Activated CD4-positive, CD25-positive, alpha-beta regulatory T cell (primary cell): ENCODE data around the gene CYP19A1.

Source experiments
- DNase-seq, 4 experiments: peaks; one replicate each; lab custom pipeline; 2025; lab: John Stamatoyannopoulos, UW

CYP19A1 gene

GRCh38 chr15:51338496-51338895 is at the start of gene CYP19A1:
Gene CYP19A1 (minus strand): TSS chr15:51338596. CDS start chr15:51242912, 95,684 bp downstream.
- no peak for DNase-seq

DNA sequence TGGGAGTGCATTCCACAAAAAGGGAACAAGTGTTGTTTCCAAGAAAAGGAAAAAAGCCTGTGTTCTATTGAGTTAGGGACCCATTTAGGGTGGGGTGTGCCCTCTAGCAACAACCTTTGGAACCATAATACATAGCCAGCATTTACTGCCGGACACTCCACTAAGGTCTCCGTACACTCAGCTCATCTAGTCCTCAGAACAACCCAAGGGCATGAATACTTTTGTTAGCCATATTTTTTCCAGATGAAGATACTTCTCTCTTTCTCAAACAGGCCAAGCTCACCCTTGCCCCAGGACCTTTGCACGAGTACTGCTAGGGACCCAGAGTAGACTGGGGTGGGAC is 49.3 kb upstream of the CYP19A1 start:
- DNase-seq = no peak

DNA sequence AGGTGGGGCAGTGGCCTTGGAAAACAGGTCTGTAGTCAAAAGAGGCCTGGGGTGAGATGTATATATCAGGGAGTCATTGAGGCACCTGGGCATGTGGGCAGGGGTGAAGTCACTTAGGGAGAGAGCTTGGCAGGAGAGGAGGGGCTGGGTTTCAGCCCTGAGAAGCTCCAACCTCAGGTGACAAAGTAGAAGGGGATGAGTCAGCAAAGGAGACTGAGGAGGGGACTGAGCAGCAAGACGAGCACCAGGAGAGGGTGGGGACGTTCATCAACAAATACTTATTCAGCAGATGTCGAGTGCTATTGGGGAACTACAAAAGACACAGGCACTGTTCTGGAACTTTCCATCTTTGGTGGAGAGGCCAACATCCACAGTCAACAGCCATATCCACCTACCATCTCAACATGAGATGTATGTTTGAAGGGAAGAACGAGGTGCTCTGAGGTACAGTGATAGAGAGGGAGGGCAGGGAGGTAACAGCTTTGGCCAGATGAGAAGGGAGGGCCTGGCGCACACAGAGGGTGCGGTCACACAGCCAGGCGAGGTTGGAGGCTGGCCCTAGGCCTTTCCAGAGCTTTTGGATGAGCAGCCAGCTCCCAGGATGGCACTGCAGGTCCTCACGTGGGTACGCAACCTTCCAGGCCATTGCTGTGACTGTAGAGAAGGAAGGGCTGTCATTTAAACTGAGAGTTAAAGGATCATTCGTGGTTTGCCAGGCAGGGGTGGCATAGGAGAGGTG is 48.7 kb upstream of the CYP19A1 start:
- DNase-seq = no peak

DNA sequence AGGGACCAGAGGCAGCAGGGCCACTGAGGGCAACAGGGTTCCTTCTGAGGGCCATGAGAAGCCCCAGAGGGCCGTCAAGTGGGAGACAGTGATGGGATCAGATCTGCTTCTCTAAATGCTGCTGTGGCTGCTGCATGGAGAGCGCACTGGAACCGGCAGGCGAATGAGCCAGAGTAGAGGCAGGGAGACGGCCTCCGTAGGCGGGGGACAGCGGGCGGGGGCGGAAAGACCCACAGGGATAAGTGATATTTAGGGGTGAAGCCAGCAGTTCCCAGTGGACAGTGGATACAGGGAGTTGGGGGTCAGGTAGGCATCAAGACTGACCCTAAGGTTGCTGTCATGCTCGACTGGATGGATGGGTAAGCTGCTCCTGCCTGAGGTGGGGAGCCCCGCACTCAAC is 48.1 kb upstream of the CYP19A1 start:
- DNase-seq = no peak

- no peak for DNase-seq
Observed at GRCh38 chr15:51386029-51386428, 47.6 kb upstream of the CYP19A1 start.

DNA sequence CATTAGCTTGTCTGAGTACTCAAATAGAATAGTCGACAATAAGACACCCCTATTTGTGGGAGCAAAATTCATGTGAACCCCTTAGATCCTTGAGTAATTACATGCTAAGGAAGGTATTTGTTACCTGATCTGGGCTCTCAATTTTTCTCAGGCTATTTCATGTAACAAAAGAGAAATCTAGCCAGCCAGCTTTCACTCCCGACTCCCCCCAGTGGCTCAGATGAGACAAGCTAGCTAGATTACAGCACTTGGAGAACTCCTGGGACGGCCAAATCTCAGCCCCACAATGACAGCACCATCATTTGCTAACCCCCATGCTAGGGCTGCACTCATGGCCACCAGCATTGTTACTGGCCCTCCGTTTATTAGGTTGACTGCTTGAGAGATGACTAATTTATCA is 44.4 kb upstream of the CYP19A1 start:
- DNase-seq = no peak

DNA sequence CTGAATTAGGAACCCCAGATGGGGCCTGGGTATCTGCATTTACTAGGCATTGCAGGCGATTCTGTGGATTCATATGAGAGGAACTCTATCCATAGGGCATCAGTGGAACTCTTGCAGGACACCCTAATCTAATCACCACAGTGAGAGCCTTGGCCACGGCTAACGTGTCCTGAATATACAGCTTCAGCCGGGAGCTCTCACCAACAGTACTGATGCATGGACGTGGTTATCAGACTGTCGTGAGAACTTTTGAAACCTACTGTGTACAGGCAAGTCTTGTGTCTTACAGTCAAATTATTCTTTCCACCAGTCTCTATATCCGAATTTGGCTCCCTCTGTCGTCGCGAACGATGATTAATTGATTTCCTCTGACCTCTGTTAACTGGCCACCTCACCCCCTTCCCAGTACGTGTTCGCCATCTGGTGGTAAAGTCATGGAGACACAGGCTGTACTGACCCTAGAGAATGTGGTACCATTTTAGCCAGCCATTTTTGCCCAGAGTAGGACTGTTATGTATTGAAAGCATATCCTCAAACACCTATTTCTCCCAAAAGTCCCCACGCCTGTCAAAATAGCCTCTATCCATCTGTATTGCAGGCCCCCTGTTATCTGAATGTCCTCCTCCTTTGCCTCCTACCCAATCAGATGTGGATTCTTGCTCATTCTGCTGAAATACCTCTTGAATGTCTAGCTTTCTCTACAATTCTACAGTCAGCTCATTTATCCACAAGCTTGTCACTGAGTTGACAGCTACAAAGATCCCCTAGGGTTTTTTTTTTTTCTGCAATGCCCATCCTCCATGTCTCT is 42.8 kb upstream of the CYP19A1 start:
- no peak for DNase-seq

DNA sequence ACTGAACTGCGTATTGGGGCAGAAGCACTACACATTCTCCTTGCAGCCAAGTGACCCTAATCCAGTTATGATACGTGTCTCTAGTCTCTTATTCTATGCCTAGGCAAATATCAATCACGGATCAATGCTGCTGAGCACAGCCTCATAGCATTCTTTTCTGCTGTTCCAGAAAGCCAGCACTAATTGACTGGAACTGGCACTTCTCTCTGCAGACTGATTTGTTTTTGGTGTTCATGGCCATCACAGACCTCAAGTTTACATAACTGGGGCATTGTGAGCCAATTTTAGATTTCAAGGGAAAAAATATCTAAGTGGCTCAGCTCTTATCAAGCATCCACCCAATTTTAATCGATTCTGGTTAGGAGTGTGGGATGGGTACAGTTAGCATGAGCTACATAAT is 41.0 kb upstream of the CYP19A1 start:
- DNase-seq = no peak

DNA sequence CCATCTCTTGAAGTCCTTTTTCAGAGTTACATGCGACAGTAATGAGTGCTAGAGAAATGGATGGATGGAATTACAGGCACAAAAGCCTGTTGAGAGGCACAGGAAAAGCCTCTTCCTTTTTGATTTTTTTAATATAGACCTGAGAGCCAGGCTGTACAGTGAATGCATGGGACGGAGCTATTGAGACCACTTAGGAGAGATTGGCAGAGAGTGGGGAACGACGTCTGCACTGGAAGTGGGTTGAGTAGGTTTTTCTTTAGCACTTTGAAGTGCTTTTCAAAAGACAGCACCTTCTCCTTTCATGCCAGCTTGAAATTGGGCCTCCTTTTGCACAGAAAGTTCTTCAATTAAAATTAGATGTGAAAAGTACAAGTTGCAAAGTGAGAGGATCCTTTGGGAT is 40.0 kb upstream of the CYP19A1 start:
- DNase-seq = no peak

GRCh38 chr15:51377038-51377786 is 38.8 kb upstream of the CYP19A1 start:
- no peak for DNase-seq

DNA sequence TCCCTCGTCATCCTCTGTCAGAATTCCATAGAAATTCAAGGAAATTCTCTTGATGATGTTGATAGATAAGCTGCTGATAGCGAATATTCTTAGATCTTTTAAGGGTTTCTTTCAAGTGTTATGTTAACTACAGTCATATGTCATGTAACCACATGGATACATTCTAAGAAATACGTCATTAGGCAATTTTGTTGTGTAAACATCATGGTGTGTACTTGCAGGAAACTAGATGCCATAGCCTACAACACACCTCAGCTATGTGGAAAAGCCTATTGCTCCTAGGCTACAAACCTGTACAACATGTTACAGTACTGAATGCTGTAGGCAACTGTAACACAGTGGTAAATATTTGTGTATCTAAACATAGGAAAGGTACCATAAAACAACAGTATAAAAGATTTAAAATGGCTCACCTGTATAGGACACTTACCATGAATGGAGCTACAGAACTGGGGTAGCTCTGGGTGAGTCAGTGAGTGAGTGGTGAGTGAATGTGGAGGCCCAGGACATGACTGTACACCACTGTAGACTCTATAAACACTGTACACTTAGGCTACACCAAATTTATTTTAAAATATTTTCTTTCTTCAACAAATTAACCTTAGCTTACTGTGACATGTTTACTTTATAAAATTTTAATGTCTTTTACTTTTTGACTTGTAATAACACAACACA is 37.7 kb upstream of the CYP19A1 start:
- DNase-seq = no peak

- DNase-seq = no peak
Observed at GRCh38 chr15:51374131-51374530, 35.7 kb upstream of the CYP19A1 start.

DNA sequence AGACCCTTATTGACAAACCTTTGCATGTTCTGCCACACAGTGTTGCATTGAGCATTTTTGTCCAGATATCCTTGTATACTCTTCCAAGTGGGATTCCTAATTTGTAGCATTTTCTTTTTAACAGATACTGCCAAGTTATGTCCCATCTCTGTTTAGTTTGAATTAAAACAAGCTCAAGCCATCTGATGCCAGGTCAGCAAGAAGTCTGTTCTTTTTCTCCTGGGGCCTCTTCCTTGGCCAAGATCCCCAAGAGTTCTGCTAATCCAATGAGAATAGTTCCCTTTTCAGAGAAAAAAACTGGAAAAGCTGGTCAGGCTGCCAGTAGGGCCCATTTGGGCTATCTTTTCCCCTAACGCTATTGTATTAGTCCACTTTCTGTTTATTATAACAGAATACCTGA is 32.9 kb upstream of the CYP19A1 start:
- DNase-seq = no peak

- DNase-seq = no peak
Observed at GRCh38 chr15:51369451-51369761, 31.0 kb upstream of the CYP19A1 start.

DNA sequence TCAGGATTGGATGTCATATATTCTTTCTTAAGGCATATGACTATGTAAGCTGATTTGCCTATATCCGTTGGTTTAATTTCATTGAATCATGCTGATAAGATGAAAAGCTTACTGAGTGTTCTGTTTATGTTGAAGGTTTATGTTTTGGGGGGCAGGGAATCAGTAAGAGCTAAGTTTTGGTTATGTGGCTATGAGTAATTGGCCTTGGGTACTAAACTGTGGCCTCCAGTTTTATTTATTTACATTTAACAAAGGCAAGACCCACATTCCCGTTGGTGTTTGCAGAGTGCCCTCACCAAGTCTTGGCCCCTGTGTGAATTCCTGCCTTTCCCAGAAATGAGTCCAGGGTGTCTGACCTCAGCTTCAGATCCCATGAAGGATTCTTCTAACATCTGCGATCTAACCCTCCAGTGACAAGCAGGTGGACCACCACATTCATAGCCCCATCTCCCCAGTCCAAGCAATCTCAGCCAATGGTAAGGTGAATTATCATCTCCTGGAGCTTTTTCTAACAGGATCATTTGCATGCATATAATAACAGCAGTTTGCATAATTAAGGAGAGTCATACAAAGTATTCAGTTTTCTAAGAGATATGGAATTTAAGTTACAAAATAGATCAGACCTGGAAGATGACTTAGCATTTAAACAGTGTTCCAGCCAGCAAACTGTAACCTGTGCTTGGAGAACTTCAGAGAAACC is 30.5 kb upstream of the CYP19A1 start:
- no peak for DNase-seq

- DNase-seq = no peak
Observed at GRCh38 chr15:51368307-51368706, 29.9 kb upstream of the CYP19A1 start.

DNA sequence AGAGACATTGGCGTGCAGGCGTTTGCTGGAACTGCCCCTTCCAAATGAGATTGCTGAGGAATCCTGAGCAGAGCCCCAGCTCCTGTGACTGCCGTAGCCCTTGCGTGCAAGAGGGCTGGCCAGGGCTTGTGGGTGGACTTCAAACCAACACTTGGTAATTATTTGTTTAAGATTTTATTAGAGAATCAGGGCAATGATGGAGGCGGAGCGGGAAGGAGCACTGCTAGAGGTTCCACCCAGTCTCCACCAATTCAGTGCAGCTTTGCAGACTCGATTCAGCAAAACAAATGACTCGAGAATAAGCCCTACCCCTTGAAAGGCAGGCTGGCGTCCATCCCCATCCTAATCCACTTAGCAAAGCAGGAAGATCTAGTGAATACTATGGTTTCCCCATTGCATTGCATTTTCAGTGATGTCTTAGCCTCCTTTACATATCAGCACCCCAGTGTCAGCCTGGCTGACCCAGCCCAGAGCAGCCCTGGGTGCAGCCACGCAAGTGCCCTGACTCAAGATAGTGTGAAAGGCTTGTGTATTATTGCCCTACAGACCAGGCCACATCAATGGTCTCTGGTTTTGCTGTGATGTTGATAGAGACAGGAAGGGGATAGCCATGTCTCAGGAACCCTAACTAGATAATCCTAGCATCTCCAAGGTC is 29.1 kb upstream of the CYP19A1 start:
- no peak for DNase-seq

DNA sequence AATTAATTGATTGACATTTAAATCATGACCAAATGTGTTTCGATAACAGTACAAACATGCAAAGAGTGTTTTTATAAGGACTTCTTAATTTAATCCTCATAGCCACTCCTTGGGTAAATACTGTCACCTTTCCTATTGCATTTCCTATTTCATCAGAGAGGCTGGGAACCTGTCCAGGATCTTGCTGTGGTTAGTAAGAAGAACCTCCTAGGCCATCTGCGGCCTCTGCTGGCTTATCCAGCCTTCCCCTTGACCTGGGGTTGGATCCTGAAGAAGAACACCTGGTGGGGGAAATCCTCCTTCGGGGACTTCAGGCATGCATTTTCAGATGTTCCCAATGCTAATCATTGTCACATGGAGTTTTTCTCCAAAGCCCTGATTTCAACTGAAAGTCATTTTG is 28.5 kb upstream of the CYP19A1 start:
- no peak for DNase-seq

GRCh38 chr15:51366071-51366470 is 27.7 kb upstream of the CYP19A1 start:
- DNase-seq = no peak

DNA sequence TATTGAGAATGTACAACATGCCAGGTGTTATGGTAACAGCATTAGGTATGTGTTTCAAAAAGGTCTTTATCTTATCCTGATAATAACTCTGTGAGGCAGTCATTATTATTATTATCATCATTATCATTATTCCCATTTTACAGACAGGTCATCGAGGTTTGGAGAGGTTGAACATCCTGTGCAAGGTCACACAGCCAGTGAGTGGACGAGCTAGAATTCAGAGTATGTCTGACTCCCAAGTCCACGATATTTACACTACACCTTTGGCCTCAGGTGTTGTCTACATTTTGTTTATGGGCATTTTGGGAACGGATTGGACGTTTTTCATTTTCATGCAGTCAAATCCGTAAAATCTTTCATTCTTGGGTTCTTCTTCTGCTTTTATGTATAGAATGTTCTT is 27.0 kb upstream of the CYP19A1 start:
- DNase-seq = no peak

DNA sequence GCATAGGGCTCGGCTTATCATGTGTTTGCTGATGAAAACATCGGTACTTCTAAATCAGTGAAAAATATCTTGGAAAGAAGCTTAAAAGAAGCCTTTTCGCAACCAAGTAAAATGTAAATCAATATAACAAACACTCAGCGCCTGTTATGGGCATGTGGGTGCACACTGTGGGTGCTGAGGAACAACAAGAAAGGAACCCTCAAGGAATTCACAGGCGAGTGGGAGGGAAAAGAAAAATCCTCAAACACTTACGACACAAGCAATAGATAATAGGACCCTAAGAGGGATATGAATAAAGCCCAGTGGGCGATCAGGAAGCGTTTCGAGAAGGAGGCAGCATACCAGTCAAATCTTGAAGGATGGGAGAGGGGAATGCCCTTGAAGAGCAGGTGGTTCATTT is 25.0 kb upstream of the CYP19A1 start:
- DNase-seq = no peak
